HepG2 (cell line): Measurements from ENCODE around the gene TNIP1. TPM values are rescaled to one million over a fixed set of nuclear protein-coding genes. Genes with fewer than 3 reads are reported as not detected.

ENCODE experiments used
- ARHGAP35 ChIP-seq: sonication (generic); formaldehyde crosslinking; IDR thresholded peaks from 2 replicates; pipeline ENCODE4 v1.9.0; 2022; ENCODE audit warnings: mild to moderate bottlenecking, inconsistent platforms, moderate library complexity, missing genetic modification reagents, borderline replicate concordance
- ARNT2 ChIP-seq: sonication (generic); formaldehyde crosslinking; IDR thresholded peaks from 2 replicates; pipeline ENCODE4 v1.8.0; 2022; ENCODE audit warnings: mild to moderate bottlenecking, low read depth, missing genetic modification reagents, moderate library complexity
- CAMTA2 ChIP-seq: sonication (generic); formaldehyde crosslinking; IDR thresholded peaks from 2 replicates; pipeline ENCODE4 v1.4.0; 2020; ENCODE audit warnings: mild to moderate bottlenecking, missing genetic modification reagents, borderline replicate concordance
- EP300 ChIP-seq, 3 experiments: sonication (generic) in 1 of 3; formaldehyde crosslinking in 1 of 3; IDR thresholded peaks; 2 replicates each; pipeline versions ENCODE4 v1.5.1 to v1.6.1; 2011 to 2020; ENCODE audit warnings: low read depth in 2 of 3, low read length in 2 of 3, borderline replicate concordance in 1 of 3, improper control_type of control experiment in 1 of 3, mild to moderate bottlenecking in 1 of 3, missing genetic modification reagents in 1 of 3, moderate library complexity in 1 of 3
- MATR3 ChIP-seq: sonication (generic); formaldehyde crosslinking; IDR thresholded peaks from 2 replicates; pipeline ENCODE4 v1.4.0; 2020; ENCODE audit warnings: missing genetic modification reagents
- NFYB ChIP-seq: sonication (generic); formaldehyde crosslinking; IDR thresholded peaks from 2 replicates; pipeline ENCODE4 v1.4.0; 2020; ENCODE audit warnings: missing genetic modification reagents
- RXRB ChIP-seq: IDR thresholded peaks from 2 replicates; pipeline ENCODE4 v1.6.1; 2016; ENCODE audit warnings: borderline replicate concordance, missing genetic modification reagents, missing compliant biosample characterization
- SKI ChIP-seq: fragments of 450-650 bp; IDR thresholded peaks from one replicate; pipeline ENCODE4 v1.6.1; 2018; ENCODE audit warnings: mild to moderate bottlenecking; ENCODE audit not compliant: partially characterized antibody
- SMARCE1 ChIP-seq: fragments of 450-650 bp; IDR thresholded peaks from 2 replicates; pipeline ENCODE4 v1.6.1; 2017; ENCODE audit warnings: borderline replicate concordance
- STAT5B ChIP-seq: sonication (generic); formaldehyde crosslinking; IDR thresholded peaks from 2 replicates; pipeline ENCODE4 v1.4.0; 2020; ENCODE audit warnings: missing genetic modification reagents
- THAP11 ChIP-seq: IDR thresholded peaks from 2 replicates; pipeline ENCODE4 v1.6.1; 2016; ENCODE audit warnings: missing biosample characterization, missing genetic modification reagents
- U2AF2 ChIP-seq: fragments of 200-400 bp; formaldehyde crosslinking; IDR thresholded peaks from 2 replicates; pipeline ENCODE4 v1.6.1; 2017; ENCODE audit warnings: low read depth, mild to moderate bottlenecking, low read length
- WIZ ChIP-seq: sonication (generic); formaldehyde crosslinking; IDR thresholded peaks from 2 replicates; pipeline ENCODE4 v1.5.1; 2020; ENCODE audit warnings: mild to moderate bottlenecking, missing genetic modification reagents
- XBP1 ChIP-seq: sonication (generic); formaldehyde crosslinking; IDR thresholded peaks from 2 replicates; pipeline ENCODE4 v1.5.0; 2020; ENCODE audit warnings: missing genetic modification reagents
- ZFP41 ChIP-seq: sonication (generic); formaldehyde crosslinking; IDR thresholded peaks from 2 replicates; pipeline ENCODE4 v1.4.0; 2020; ENCODE audit warnings: mild to moderate bottlenecking, missing genetic modification reagents, borderline replicate concordance
- ZFP90 ChIP-seq: sonication (generic); formaldehyde crosslinking; IDR thresholded peaks from 2 replicates; pipeline ENCODE4 v1.8.0; 2022; ENCODE audit warnings: missing genetic modification reagents, mild to moderate bottlenecking, inconsistent platforms, borderline replicate concordance
- ZNF143 ChIP-seq: sonication (generic); formaldehyde crosslinking; IDR thresholded peaks from 2 replicates; pipeline ENCODE4 v1.4.0; 2020; ENCODE audit warnings: missing genetic modification reagents
- ZNF619 ChIP-seq: sonication (generic); formaldehyde crosslinking; IDR thresholded peaks from 2 replicates; pipeline ENCODE4 v1.4.0; 2020; ENCODE audit warnings: mild to moderate bottlenecking, missing genetic modification reagents
- ZNF747 ChIP-seq: sonication (generic); formaldehyde crosslinking; IDR thresholded peaks from 2 replicates; pipeline ENCODE4 v1.8.1; 2023; ENCODE audit warnings: missing genetic modification reagents, mild to moderate bottlenecking, borderline replicate concordance
- ZNF83 ChIP-seq: sonication (generic); formaldehyde crosslinking; IDR thresholded peaks from 2 replicates; pipeline ENCODE4 v1.4.0; 2020; ENCODE audit warnings: missing genetic modification reagents, mild to moderate bottlenecking, borderline replicate concordance
- ZSCAN29 ChIP-seq: sonication (generic); formaldehyde crosslinking; conservative IDR thresholded peaks from 2 replicates; pipeline ENCODE4 v1.4.0; 2020; ENCODE audit warnings: mild to moderate bottlenecking, missing genetic modification reagents
- polyA plus RNA-seq, 8 experiments: library from polyadenylated mRNA; depleted of rRNA in 3 of 8; stranded (reverse) in 7 of 8; unstranded in 1 of 8; fragments of >200 nt; fragmentation: Illumina TruSeq in 4 of 8; extraction: Trizol in 4 of 8; gene quantifications; 2 replicates each; pipeline versions ENCODE4 v1.2.1 to v1.2.3, GENCODE V29; 2011 to 2016; ENCODE audit warnings: low read depth in 4 of 8, missing spikeins in 1 of 8, mixed read lengths in 1 of 8; ENCODE audit not compliant: insufficient read depth in 1 of 8
- total RNA-seq, 5 experiments: library from RNA; depleted of rRNA; stranded (reverse); fragments of >200 nt; fragmentation: Illumina TruSeq; extraction: Trizol; gene quantifications; 2 replicates each; pipeline ENCODE4 v1.2.3, GENCODE V29; 2016; ENCODE audit warnings: low read depth in 1 of 5
- TF ChIP-seq, protein P1 (sequence below): sonication (generic); formaldehyde crosslinking; IDR thresholded peaks from 2 replicates; pipeline ENCODE4 v1.4.0; 2020; ENCODE audit warnings: missing genetic modification reagents
- TF ChIP-seq, protein P2 (sequence below): sonication (generic); formaldehyde crosslinking; IDR thresholded peaks from 2 replicates; pipeline ENCODE4 v1.4.0; 2020; ENCODE audit warnings: mild to moderate bottlenecking, missing genetic modification reagents
- TF ChIP-seq, protein P3 (sequence below): sonication (generic); formaldehyde crosslinking; IDR thresholded peaks from 2 replicates; pipeline ENCODE4 v1.8.1; 2023; ENCODE audit warnings: mild to moderate bottlenecking, missing genetic modification reagents, borderline replicate concordance
- TF ChIP-seq, protein P4 (sequence below): IDR thresholded peaks from 2 replicates; pipeline ENCODE4 v1.6.1; 2016; ENCODE audit warnings: control low read depth
- TF ChIP-seq, protein P5 (sequence below): sonication (generic); formaldehyde crosslinking; IDR thresholded peaks from 2 replicates; pipeline ENCODE4 v1.4.0; 2020; ENCODE audit warnings: missing genetic modification reagents; ENCODE audit errors: not compliant biosample characterization

TNIP1 gene
- total and polyA plus RNA-seq, 2 of the 13 experiments (the other 11 are each of a cell fraction or from before 2014, with no cell fraction given) = 26.2 to 45.9 TPM

DNA sequence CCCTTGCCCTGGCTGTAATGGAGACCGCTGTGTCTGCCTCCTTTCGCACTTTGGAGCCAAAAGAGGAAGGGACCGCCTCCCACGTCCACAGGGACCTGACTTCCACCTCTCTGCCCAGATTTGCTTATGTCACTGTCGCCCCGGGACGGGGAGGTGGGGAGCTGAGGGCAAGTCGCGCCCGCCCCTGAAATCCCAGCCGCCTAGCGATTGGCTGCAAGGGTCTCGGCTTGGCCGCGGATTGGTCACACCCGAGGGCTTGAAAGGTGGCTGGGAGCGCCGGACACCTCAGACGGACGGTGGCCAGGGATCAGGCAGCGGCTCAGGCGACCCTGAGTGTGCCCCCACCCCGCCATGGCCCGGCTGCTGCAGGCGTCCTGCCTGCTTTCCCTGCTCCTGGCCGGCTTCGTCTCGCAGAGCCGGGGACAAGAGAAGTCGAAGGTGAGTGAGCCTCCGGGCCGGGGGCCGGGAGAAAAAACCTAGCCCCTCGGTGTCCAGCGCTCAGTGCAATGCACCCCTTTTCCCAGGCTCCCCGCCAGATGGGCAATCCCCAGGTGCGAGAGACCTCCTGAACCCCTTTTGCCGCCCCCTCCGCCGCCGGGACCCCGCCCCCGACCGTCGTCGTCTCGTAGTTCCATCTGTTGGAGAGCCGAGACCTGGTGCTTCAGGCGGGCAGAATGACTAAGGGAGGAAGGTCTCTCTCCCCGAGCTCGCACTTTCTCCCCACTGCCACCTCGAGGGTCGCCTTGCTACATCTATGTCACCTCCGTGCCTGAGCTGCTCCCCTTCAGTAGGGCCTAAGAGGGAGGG, 60.3 kb downstream of the TNIP1 start, which contains the start of gene GPX3 (continued):
- no peak for TF ChIP-seq EP300 (IDR thresholded peaks at IDR 0.05; ENCODE audit: low read depth in 2 of 2, low read length in 2 of 2)
- no peak for TF ChIP-seq EP300 (CRISPR knock-in tag; IDR thresholded peaks at IDR 0.05; ENCODE audit: borderline replicate concordance)
- TF ChIP-seq, protein P1, sequence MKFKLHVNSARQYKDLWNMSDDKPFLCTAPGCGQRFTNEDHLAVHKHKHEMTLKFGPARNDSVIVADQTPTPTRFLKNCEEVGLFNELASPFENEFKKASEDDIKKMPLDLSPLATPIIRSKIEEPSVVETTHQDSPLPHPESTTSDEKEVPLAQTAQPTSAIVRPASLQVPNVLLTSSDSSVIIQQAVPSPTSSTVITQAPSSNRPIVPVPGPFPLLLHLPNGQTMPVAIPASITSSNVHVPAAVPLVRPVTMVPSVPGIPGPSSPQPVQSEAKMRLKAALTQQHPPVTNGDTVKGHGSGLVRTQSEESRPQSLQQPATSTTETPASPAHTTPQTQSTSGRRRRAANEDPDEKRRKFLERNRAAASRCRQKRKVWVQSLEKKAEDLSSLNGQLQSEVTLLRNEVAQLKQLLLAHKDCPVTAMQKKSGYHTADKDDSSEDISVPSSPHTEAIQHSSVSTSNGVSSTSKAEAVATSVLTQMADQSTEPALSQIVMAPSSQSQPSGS (CRISPR knock-in tag) = no peak
- peak; percentile 90; the same call in 1 of the 2 replicates for TF ChIP-seq ZSCAN29 (CRISPR knock-in tag)
- TF ChIP-seq ARHGAP35 (CRISPR knock-in tag) = peak; percentile 27; the same call in 1 of the 2 replicates
- TF ChIP-seq, protein P2, sequence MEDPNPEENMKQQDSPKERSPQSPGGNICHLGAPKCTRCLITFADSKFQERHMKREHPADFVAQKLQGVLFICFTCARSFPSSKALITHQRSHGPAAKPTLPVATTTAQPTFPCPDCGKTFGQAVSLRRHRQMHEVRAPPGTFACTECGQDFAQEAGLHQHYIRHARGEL = no peak
- no peak for TF ChIP-seq STAT5B (CRISPR knock-in tag)
- 0 out of 2 replicates have a peak, but pooled peaks have one; percentile 83 for TF ChIP-seq ZNF619 (CRISPR knock-in tag)
- peak; percentile 72 for TF ChIP-seq SKI
- TF ChIP-seq ZFP41 (CRISPR knock-in tag) = no peak
- peak; percentile 91 for TF ChIP-seq NFYB
- no peak for TF ChIP-seq U2AF2
- 0 out of 2 replicates have a peak, but pooled peaks have one; percentile 44 for TF ChIP-seq ZFP90 (CRISPR knock-in tag)
- no peak for TF ChIP-seq CAMTA2 (CRISPR knock-in tag)
- TF ChIP-seq, protein P3, sequence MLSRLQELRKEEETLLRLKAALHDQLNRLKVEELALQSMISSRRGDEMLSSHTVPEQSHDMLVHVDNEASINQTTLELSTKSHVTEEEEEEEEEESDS (CRISPR knock-in tag) = no peak; the same call in 1 of the 2 replicates
- TF ChIP-seq MATR3 (CRISPR knock-in tag) = no peak
- no peak; the same call in 1 of the 2 replicates for TF ChIP-seq ZNF83
- no peak for TF ChIP-seq XBP1 (CRISPR knock-in tag)
- TF ChIP-seq, protein P4, sequence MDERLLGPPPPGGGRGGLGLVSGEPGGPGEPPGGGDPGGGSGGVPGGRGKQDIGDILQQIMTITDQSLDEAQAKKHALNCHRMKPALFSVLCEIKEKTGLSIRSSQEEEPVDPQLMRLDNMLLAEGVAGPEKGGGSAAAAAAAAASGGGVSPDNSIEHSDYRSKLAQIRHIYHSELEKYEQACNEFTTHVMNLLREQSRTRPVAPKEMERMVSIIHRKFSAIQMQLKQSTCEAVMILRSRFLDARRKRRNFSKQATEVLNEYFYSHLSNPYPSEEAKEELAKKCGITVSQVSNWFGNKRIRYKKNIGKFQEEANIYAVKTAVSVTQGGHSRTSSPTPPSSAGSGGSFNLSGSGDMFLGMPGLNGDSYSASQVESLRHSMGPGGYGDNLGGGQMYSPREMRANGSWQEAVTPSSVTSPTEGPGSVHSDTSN (CRISPR knock-in tag) = no peak
- TF ChIP-seq THAP11 = peak; percentile 34; the same call in 1 of the 2 replicates
- TF ChIP-seq ARNT2 (CRISPR knock-in tag) = peak; percentile 72; the same call in 1 of the 2 replicates
- TF ChIP-seq ZNF143 (CRISPR knock-in tag) = no peak
- TF ChIP-seq ZNF747 (CRISPR knock-in tag) = peak; percentile 87; the same call in 1 of the 2 replicates
- TF ChIP-seq WIZ (CRISPR knock-in tag) = no peak
- TF ChIP-seq, protein P5, sequence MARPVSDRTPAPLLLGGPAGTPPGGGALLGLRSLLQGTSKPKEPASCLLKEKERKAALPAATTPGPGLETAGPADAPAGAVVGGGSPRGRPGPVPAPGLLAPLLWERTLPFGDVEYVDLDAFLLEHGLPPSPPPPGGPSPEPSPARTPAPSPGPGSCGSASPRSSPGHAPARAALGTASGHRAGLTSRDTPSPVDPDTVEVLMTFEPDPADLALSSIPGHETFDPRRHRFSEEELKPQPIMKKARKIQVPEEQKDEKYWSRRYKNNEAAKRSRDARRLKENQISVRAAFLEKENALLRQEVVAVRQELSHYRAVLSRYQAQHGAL (CRISPR knock-in tag) = no peak
- TF ChIP-seq SMARCE1 = no peak
- peak; percentile 31; the same call in 1 of the 2 replicates for TF ChIP-seq RXRB (CRISPR knock-in tag)
